Activated CD4-positive, alpha-beta T cell treated with anti-CD3 and anti-CD28 coated beads, Interleukin-2, amount 50 U/mL, for 16 hours (primary cell): ENCODE data around the gene TGM6.
A peak's percentile ranks its signal among the peaks of the same experiment; 100 is the strongest.
"Not testable (repeated sequence)": the region's sequence is repeated elsewhere in the genome, so short reads cannot be mapped to it uniquely, and the experiment has no call there.

ENCODE experiments used
- DNase-seq: peaks from one replicate; pipeline ENCODE4 v3.0.0-alpha.2; 2020

Gene TGM6

DNA sequence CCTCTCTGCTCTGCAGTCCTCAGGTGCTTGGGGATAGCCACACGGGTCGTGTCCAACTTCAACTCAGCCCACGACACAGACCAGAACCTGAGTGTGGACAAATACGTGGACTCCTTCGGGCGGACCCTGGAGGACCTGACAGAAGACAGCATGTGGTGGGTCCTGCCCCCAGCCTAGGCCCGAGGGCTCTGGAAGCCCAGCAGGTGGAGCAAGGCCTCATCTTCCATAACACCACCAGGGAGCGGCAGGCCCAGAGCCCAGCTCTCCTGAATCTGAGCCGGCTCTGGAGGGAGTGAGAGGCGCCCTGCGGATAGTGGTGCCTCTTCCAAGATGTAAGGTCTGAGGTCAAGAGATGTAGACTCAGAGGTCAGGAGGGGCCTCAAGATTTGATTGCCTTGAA is 19.6 kb downstream of the TGM6 start:
- no peak for DNase-seq

DNA sequence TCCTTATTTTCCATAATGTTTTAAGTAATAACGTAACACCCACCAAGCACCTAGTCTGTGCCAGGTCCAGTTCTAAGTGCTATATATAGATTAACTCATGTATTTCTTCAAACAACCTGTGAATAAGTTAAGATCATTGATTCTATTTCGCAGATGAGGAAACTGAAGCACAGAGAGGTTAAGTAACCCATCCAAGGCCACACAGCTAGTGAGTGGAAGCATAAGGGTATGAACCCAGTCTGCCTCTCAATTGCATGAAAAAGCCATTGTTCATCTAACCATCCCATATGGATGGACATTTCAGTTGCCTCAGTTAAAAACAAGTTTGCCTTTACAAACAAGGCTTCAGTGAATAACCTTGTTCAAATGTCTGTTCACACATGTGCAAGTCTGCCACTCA is 20.8 kb downstream of the TGM6 start:
- no peak for DNase-seq

DNA sequence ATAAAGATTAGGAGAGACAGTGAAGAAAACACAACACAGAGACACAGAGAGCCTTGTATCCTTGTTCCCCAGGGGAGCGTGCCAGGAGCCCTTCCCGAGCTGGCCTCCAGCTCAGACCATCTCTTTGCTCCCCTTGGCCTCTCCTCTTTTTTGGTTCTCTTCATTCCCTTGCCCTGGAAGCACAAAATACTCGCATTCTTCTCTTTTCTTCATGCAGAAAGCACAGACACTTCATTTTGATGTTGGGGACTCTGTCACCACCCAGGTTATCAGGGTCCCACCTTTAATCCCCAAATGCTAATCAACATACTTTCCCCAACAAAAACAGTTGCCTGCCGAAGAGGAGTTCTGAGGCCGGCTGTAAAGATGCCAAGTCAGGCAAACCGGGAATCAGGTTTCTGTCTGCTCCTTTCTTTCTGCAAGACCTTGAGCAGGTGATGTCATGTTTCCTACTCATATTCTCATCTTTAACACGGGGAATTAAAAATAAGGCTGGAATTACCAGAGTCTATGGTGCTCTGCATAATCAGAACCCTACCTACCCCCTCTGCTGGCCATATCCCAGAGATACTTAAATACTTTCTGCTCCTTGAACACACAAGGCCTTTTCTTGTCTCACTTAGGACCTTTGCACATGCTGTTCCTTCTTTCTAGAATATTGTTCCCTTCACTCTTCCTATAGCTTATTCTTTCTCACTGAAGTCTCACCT is 21.7 kb downstream of the TGM6 start:
- DNase-seq: no peak

DNA sequence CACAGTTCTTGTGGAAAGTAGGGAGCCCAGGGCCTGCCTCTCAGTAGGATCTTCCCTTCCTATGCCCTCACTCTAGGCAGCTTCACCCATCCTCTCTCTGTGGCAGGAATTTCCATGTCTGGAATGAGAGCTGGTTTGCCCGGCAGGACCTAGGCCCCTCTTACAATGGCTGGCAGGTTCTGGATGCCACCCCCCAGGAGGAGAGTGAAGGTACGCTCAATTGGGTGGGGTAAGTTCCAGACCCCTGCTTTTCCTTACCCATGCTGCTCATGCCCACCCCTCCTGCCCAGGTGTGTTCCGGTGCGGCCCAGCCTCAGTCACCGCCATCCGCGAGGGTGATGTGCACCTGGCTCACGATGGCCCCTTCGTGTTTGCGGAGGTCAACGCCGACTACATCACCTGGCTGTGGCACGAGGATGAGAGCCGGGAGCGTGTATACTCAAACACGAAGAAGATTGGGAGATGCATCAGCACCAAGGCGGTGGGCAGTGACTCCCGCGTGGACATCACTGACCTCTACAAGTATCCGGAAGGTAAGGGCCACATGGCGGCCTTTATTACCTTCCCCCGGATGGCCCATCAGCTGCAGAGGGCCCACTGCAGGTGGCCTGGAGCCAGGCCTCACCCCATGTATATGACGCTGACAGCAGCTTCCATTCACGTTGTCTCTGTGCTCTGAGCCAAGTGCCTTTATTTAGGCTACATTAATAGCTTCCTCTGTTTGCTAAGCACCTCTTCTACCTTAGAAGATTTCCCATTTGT is 22.8 kb downstream of the TGM6 start:
- no peak for DNase-seq

DNA sequence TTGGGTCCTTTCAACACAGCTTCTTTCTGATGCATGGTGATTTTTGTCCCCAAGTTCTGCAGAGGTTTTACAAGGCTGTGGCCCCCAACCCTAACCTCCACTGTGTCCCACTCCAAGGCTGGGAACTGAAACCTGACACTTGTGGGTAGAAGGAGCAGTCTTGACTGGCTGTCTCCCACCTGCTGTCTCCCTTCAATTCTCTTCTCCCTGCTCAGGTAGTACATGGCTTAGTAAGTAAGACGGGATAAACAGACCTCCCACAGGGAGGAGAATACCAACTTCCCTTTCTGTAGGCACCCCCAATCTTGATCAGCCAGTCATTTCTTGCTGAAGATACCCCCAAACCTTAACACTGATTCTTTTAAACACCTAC is 25.0 kb downstream of the TGM6 start:
- no peak for DNase-seq

DNA sequence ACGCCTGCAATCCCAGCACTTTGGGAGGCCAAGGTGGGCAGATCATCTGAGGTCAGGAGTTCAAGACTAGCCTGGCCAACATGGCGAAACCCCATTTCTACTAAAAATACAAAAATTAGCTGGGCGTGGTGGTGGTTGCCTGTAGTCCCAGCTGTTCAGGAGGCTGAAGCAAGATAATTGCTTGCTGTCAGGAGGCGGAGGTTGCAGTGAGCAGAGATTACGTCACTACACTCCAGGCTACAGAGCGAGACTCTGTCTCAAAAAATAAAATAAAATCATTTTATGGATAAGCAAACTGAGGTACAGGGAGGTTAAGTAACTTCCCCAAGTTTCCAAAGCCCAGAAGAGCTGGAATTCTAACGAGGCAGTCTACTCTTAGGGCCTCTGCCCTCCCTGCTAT is 26.7 kb downstream of the TGM6 start:
- DNase-seq: not testable (repeated sequence)

DNA sequence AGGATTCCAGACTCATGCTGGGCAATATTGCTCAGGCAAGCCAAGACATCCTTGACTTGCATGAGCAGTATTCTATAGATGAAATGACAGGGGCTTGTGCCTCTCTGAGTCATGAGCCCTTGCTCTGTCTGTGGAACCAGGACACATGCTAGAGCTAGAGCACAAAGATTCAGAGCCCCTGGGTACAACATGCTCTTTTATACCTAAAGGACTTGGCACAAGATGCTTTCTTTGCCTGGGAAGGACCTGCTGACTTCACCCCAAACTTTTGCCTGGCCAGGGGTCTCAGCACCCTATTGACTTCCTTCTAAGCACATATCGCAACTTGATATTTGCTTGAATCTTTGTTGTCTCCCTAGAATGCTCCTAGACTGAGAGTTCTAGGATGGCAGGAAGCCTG is 27.4 kb downstream of the TGM6 start:
- no peak for DNase-seq

DNA sequence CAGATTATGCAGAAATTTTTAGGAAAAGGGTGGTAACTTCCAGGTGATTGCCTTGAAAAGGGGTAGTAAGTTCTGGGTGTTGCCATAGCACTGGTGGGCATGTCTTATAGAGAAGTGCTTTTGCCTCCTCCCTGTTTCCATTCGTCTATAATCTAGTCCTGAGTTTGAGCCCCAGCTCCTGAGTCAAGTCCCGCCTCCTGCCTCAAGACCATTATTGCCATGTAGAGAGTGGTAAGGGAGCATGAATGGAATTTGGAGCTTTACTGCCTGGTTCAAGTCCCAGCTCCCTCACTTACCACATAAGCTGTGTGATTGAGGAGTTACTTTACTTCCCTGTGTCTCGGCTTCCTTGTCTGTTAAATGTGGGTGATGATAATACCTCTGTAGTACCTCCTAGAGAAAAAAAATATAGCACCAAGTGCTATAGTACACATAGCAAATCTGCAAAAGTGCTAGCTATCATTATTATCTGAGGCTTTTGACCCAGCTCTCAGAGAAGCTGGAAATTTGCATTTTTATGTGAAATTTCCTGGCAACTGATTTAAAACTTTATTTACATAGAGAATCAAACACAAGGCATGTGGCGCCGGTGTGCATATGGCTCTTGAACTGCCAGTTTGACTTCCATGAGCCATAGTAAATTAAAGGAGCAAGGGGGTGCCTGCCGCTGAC is 36.0 kb downstream of the TGM6 start:
- DNase-seq: no peak

DNA sequence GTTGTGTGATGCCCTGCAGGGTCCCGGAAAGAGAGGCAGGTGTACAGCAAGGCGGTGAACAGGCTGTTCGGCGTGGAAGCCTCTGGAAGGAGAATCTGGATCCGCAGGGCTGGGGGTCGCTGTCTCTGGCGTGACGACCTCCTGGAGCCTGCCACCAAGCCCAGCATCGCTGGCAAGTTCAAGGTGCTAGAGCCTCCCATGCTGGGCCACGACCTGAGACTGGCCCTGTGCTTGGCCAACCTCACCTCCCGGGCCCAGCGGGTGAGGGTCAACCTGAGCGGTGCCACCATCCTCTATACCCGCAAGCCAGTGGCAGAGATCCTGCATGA is 36.5 kb downstream of the TGM6 start:
- DNase-seq: no peak

DNA sequence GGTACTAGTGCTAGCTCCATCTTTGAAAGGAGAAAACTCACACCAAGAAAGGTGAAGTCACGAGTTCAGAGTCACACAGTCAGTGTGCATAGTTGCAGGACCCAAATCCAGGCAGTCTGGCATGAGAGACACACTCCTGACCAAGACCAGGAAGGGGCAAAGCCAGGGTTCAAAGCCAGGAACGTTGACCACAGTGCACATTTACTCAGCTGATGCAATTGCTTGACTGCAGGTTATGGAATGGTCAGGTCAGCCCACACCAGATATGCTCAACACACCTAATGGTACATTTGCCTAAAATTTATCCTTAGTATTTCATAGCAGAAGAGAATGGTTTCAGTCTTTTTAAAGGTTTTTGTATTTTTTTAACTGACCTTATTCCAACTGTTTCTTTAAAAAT is 37.7 kb downstream of the TGM6 start:
- DNase-seq: no peak

DNA sequence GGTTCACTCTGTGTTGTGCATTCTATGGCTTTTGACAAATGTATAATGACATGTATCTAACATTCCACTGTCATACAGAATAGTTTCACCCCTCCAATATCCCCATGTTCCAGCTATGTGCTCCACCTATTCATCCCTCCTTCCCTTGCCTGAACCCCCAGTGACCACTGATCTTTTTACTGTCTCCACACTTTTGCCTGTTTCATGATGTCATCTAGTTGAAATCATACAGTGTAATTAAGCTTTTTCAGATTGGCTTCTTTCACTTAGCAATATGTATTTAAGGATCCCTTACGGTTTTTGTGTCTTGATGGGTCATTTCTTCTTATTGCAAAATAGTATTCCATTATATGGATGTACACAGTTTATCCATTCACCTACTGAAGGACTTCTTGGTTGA is 39.8 kb downstream of the TGM6 start:
- no peak for DNase-seq

DNA sequence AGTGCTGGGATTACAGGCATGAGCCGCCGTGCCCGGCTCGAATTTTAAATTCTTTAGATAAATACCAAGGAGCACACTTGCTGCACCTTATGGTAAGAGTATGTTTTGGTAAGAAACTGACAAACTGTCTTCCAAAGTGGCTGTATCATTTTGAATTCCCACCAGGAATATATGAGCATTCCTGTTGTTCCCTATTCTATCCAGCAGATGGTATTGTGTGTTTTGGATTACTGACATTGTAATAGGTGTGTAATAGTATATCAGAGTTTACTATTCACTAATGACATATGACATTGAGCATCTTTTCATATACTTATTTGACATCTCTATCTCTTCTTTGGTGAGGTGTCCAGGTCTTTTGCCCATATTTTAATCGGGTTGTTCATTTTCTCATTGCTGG is 40.5 kb downstream of the TGM6 start:
- no peak for DNase-seq

DNA sequence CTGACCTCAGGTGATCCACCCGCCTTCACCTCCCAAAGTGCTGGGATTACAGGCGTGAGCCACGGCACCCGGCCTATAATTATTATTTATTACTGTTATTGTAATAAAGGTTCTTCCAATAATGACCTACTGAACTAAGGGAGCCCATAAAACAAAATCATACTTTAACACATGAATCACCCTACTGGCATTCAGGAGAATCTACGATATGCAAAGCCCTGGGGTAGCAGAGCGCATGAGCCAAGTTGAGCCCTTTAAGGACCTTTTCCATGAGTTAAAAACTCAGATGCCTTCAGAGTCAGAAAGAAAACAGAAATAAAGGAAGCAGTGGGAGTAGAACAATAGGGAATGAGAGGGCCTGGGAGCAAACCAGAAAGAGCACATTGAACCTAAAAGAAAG is 48.4 kb downstream of the TGM6 start:
- DNase-seq: no peak

DNA sequence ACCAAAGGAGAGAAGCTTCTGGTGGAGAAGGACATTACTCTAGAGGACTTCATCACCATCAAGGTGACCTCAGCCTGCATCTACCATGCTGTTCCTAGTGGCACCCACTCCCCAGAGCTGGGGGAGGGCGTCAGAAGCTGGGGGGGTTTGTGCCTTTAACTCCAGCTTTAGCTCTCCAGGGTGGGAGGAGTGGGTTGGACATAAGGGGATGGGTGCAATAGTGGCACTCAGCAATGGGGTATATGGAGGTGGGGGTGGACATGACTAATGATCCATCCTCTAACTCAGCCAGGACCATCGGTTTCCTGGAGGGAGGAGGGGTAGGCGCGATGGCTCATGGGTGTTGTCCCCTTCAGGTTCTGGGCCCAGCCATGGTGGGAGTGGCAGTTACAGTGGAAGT is 49.8 kb downstream of the TGM6 start:
- no peak for DNase-seq

DNA sequence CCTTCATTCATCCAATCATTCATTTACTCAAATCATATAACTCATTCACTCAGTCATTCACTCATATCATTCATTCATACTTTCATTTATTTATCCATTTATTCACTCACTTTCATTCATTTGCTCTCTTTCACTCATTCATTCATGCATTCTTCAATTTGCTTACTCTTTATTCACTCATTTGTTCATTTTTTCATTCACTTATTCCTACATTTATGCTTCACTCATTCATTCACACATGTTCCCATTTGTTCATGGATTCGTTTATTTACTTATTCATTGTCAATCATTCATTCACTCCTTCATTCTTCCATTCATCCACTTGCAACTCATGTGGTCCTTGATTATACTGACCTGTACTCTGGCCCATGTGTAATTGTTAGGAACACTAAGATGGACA is 50.5 kb downstream of the TGM6 start:
- DNase-seq: no peak

DNA sequence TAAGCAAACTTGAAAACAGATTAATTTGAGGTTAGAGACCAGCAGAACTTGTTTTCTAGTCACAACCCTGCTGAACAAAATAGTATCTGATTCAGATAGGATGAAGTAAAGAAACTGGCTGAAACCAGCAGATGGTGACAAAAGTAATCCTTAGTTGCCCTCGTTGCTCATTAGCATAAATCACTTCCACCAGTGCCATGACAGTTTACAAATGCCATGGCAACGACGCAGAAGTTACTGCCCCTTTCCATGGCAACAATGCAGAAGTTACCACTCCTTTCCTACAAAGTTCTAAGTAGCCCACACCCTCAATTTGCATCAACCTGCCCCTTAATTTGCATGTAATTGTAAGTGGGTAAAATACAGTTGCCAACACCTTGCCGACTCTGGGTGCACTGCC is 66.1 kb downstream of the TGM6 start:
- DNase-seq: no peak

DNA sequence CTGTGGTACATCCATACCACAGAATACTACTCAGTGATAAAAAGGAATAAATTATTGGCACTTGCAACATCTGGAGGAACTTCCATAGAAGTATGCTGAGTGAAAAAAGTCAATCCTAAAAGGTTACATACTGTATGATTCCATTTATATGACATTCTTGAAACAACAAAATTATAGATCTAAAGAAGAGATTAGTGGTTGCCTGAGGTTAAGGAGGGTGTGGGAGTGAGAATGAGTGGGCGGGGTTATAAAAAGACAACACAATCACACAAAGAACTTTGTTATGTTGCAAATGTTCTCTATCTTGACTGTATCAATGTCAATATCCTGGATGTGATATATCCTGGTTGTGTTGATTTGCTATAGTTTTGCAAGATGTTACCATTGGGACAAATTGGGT is 68.7 kb downstream of the TGM6 start:
- no peak for DNase-seq

DNA sequence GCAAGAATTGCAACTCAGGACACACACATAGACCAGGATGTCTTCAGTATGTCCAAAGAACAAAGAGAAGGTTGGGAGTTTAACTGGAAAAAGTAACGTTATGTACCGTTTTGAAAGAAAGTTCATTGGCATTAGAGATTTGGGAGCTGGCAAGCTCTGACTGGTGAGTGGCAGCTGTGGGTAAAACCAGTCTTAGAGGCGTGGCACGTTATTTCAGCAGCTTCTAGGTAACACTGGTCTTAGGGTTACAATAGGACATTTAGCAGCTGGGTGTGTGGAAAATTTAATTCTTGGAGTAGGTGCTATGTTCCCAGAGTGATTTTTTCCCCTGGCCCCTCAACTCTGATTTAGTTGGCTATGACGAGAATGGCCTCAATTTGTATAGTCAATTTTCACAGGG is 70.7 kb downstream of the TGM6 start:
- no peak for DNase-seq

DNA sequence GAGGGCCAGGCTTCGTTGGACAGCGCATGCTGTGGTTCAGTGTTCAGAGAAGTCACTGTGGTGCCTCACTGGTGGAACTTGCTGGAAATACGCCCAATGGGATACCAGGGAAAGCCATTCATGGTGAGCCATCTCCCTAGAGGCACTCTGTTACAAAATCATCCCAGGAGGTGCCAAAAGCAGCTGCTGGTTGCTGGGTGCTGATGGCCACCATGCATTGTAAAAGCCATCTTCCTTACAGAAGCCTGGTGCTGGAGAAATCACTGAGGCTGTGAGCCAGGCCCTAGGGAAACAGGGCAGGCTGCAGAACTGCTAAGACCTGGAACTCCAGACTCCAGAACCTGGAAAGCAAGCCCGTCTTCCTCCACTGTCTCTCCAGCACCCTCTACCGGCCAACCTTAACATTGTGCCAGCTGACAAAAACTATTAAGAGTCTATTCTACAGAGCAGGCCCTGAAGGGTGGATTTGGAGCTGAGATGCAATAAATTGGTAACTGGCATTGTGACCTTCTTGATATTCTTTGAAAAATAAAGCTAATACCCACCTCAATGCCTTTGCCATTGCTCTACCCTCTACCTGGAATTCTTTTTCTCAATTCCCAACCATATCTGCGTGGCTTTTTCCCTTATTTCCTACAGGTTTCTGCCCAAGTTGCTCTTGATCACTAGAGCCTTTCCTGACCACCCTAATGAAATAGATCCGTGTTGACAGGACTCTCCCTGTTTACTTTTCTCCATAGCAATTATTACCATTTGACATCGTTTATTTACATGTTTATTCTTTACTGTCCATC is 71.4 kb downstream of the TGM6 start:
- peak; percentile 72 for DNase-seq

DNA sequence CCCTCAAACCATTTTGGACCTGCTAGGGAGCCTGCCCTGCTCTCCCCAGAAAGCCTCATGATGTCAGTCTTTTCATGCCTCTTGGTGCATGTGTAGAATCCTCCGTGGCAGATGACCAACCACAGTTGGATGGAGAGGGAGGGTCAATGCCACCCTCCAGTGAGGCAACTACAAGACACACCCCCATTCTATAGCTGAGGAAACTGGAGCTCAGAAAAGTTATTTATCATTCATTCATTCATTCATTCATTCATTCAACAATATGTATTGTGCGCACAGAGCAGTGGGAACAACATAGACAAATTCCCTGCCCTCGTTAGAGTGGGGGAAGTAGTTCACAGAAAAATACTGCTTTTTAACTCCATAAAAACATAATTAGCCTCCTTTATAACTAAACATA is 73.1 kb downstream of the TGM6 start:
- DNase-seq: no peak

DNA sequence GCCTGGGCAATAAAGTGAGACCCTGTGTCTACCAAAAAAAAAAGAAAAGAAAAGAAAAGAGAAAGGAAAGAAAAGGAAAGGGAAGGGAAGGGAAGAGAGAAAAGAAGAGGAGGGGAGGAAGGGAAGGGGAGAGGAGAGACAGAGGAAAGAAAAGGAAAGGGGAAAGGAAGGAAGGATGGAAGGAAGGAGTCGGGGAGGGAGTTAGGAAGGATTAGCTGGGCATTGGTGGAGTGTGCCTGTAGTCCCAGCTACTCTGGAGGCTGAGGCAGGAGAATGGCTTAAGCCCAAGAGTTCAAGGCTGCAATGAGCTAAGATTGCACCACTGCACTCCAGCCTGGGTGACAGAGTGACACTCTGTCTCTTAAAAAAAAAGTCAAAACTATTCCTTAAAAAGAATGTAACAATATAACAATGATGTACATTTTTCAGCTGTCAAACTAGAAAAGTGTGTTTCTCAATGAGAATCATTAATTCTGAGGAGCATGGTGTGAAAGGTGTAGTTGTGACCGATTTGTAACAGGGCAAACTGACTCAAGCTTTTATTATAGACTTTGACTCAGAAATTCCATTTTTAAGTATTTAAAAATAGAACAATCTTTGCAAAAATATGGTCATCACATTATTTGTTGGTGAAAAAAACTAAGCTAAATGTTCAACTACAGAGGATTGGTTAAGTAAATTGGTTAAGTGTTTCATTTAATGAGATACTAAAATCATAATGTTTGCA is 75.2 kb downstream of the TGM6 start:
- DNase-seq: no peak

DNA sequence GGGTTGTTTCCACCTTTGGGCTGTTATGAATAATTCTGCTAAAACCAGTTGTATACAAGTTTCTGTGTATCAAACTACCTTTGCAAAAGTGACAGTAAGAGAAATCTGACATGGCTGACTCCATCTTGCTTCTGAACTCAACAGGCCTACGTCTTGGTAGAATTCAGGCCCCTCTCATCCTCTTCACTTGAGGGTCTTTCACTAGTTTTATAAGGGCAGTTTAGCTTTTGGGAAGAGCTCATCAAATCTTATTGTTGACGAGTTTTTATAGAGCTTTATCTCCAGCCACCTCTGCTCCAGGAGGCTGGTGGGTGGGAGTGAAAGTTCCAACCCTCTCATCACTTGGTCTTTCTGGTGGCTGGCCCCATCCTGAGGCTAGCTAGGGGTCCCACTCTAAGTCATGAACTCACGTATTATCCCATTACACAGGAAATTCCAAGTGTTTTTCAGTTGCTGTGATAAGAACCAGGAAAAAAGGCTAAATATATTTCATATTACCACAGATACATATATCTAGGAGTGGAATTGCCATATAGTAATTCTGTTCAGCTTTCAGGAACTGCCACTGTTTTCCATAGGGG is 78.3 kb downstream of the TGM6 start:
- DNase-seq: no peak
